Measurements from ENCODE around the gene PDZK1IP1. TPM values are rescaled to one million over a fixed set of nuclear protein-coding genes. Genes with fewer than 3 reads are reported as not detected.
"Not testable (repeated sequence)": the region's sequence is repeated elsewhere in the genome, so short reads cannot be mapped to it uniquely, and the experiment has no call there.

The PDZK1IP1 gene
- total RNA-seq, 1 donor from 2014 or later: not detected

DNA sequence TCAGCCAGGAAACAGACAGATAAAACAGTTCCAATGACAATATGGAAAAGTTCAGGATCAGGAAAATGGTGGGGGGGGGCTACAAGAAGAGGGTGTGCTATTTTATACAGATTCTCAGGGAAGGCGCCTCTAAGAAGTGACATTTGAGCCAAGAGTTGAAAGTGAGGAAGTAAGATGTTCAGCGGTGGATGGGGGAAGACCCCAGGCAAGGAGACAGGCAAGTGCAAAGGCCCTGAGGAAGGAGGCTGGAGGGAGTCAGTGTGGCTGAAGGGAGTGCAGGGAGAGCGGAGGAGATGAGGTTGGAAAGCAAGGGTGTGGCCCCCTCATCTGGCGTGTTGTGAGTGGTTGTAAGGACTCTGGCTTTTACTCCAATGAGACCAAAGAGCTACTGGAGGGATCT lies 8.4 kb upstream of the PDZK1IP1 start:
- H3K27me3 Mint-ChIP-seq (ENCODE audit: low read depth): peaks cover 43% of the 10 kb centered on the region
- H3K9me3 Mint-ChIP-seq: no peaks in the 10 kb centered on the region
- H3K27ac Mint-ChIP-seq (ENCODE audit: unreplicated experiment): no peak overlapping the region
- H3K36me3 Mint-ChIP-seq (ENCODE audit: low read depth): no peaks in the 10 kb centered on the region
- DNase-seq (ENCODE audit: low read depth, low spot score): no peak
- TF ChIP-seq, protein P1, sequence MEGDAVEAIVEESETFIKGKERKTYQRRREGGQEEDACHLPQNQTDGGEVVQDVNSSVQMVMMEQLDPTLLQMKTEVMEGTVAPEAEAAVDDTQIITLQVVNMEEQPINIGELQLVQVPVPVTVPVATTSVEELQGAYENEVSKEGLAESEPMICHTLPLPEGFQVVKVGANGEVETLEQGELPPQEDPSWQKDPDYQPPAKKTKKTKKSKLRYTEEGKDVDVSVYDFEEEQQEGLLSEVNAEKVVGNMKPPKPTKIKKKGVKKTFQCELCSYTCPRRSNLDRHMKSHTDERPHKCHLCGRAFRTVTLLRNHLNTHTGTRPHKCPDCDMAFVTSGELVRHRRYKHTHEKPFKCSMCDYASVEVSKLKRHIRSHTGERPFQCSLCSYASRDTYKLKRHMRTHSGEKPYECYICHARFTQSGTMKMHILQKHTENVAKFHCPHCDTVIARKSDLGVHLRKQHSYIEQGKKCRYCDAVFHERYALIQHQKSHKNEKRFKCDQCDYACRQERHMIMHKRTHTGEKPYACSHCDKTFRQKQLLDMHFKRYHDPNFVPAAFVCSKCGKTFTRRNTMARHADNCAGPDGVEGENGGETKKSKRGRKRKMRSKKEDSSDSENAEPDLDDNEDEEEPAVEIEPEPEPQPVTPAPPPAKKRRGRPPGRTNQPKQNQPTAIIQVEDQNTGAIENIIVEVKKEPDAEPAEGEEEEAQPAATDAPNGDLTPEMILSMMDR (conservative IDR thresholded peaks at IDR 0.05): no peak
- no peaks in the 10 kb centered on the region for H3K4me1 Mint-ChIP-seq
- no peak overlapping the region for H3K4me3 Mint-ChIP-seq

GRCh38 chr1:47196622-47197021 lies 6.8 kb upstream of the PDZK1IP1 start:
- TF ChIP-seq, protein P1 (conservative IDR thresholded peaks at IDR 0.05): no peak
- no peak for DNase-seq (ENCODE audit: low read depth, low spot score)
- Mint-ChIP-seq H3K36me3 (ENCODE audit: low read depth) (no peaks in the 10 kb centered on the region), H3K27ac (ENCODE audit: unreplicated experiment) (no peak overlapping the region), H3K9me3 (no peaks in the 10 kb centered on the region), H3K27me3 (ENCODE audit: low read depth) (peaks cover 42% of the 10 kb centered on the region), H3K4me3 (no peak overlapping the region), H3K4me1 (peaks cover 6% of the 10 kb centered on the region)

- H3K36me3 Mint-ChIP-seq (ENCODE audit: low read depth); H3K9me3 Mint-ChIP-seq: not testable (repeated sequence)
- H3K27me3 Mint-ChIP-seq (ENCODE audit: low read depth): peaks cover 37% of the 10 kb centered on the region
Observed at GRCh38 chr1:47195981-47196380, 6.1 kb upstream of the PDZK1IP1 start.

DNA sequence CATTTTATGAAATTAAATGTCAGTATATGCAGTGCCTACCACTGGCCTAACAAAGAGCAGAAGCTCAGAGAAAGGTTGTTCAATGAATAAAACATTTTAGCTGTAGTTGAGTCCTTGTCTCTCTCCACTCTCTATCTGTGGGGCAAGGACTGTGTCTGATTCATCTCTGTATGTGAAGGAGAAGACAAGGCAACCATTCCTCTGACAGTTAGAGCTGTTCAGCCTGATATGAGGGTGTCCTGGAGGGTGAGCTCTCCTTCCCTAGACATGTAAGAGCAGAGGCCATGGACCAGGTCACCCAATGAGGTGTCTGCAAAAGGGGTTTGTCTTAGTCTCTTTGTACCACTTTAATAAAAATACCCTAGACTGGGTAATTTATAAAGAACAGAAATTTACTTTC lies 4.5 kb upstream of the PDZK1IP1 start:
- Mint-ChIP-seq H3K27ac (ENCODE audit: unreplicated experiment) (no peak overlapping the region), H3K36me3 (ENCODE audit: low read depth) (no peaks in the 10 kb centered on the region), H3K4me3 (no peak overlapping the region), H3K9me3 (no peaks in the 10 kb centered on the region), H3K4me1 (peaks cover 6% of the 10 kb centered on the region), H3K27me3 (ENCODE audit: low read depth) (peaks cover 26% of the 10 kb centered on the region)
- no peak for DNase-seq (ENCODE audit: low read depth, low spot score)
- TF ChIP-seq, protein P1 (conservative IDR thresholded peaks at IDR 0.05): no peak

More at GRCh38 chr1:47195981-47196380, 6.1 kb upstream of the PDZK1IP1 start:
- H3K4me3 Mint-ChIP-seq; H3K27ac Mint-ChIP-seq (ENCODE audit: unreplicated experiment); H3K4me1 Mint-ChIP-seq; DNase-seq (ENCODE audit: low read depth, low spot score): not testable (repeated sequence)

GRCh38 chr1:47193496-47193895 lies 3.7 kb upstream of the PDZK1IP1 start:
- not testable (repeated sequence) for H3K4me1 Mint-ChIP-seq; H3K36me3 Mint-ChIP-seq (ENCODE audit: low read depth)

GRCh38 chr1:47192458-47193384 lies 2.9 kb upstream of the PDZK1IP1 start:
- peak; percentile 78 for DNase-seq (ENCODE audit: low read depth, low spot score)
- peak overlapping the region; percentile 82 for H3K27ac Mint-ChIP-seq (ENCODE audit: unreplicated experiment)

More at GRCh38 chr1:47193496-47193895, 3.7 kb upstream of the PDZK1IP1 start:
- peaks cover 18% of the 10 kb centered on the region for H3K27me3 Mint-ChIP-seq (ENCODE audit: low read depth)
- not testable (repeated sequence) for H3K4me3 Mint-ChIP-seq; H3K9me3 Mint-ChIP-seq; H3K27ac Mint-ChIP-seq (ENCODE audit: unreplicated experiment); DNase-seq (ENCODE audit: low read depth, low spot score)

More at GRCh38 chr1:47192458-47193384, 2.9 kb upstream of the PDZK1IP1 start:
- Mint-ChIP-seq H3K36me3 (ENCODE audit: low read depth) (no peaks in the 10 kb centered on the region), H3K4me3 (no peak overlapping the region), H3K27me3 (ENCODE audit: low read depth) (peaks cover 10% of the 10 kb centered on the region), H3K9me3 (no peaks in the 10 kb centered on the region), H3K4me1 (peaks cover 6% of the 10 kb centered on the region)
- TF ChIP-seq, protein P1 (conservative IDR thresholded peaks at IDR 0.05): peak; percentile 94
